Measurements from ENCODE around the gene MED27.

MED27 gene

DNA sequence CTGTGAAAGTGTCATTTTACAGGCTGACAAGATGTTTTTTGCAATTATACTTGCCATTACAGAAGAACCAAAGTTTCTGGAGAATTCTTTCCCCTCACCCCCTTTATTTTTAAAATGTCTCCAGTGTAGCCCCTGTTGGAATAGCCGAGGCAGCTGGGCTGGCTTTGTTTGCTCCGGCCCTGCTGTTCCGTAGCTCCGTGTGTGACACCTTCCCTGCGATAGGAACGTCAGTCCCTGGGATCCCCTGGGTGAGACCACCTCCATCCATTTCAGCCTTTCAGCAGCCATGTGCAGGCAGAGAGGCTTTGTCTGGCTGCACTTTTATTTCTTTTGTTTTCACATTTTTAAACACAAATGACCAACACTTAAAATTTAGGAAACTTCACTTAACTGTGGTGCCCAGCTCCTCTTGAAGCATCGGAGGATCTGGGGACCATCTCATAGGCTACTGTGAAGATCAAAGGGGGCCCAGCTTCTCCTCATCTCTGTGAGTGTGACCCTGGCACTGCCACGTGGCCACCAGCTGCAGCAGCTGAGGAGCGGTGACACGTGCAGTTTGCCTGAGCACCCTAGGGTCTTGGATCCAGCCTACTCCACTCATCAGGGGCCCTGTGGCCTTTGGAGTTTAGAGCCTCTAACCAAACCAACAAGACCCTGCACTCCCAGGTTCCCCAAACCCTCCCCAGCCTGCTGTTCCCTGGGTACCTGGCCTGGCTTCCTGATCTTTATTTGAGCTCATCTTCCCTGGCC is 214.0 kb downstream of the MED27 start:
- H3K9me3 Mint-ChIP-seq = no peaks in the 10 kb centered on the region

DNA sequence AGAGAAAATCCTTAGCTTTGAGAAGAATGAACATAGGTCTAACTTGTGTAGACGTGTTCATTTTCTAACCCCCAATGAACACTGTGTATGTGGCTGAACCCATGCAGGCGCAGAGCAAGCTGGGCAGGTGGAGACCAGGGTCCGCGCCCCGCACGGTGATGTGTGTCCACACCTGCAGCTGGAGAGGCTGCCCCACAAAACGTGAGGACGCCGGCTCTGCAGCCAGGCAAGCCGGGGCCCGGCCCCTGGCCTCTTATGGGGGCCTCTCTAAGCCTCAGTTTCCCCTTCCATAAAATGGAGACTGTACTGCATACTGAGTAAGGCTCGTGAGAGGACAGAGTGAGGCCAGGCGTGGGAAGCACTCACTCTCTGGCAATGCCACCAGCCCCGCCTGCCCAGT is 215.1 kb downstream of the MED27 start:
- Mint-ChIP-seq H3K4me1 (ENCODE audit: low read depth) (no peaks in the 10 kb centered on the region), H3K4me3 (no peak overlapping the region), H3K27ac (no peak overlapping the region), H3K36me3 (ENCODE audit: low read depth) (peaks cover 17% of the 10 kb centered on the region), H3K9me3 (no peaks in the 10 kb centered on the region), H3K27me3 (no peaks in the 10 kb centered on the region)

More for the DNA sequence above, 214.0 kb downstream of the MED27 start:
- no peak overlapping the region for H3K27ac Mint-ChIP-seq
- H3K4me3 Mint-ChIP-seq = no peak overlapping the region
- H3K4me1 Mint-ChIP-seq (ENCODE audit: low read depth) = no peaks in the 10 kb centered on the region
- H3K27me3 Mint-ChIP-seq = no peaks in the 10 kb centered on the region
- H3K36me3 Mint-ChIP-seq (ENCODE audit: low read depth) = peaks cover 9% of the 10 kb centered on the region

DNA sequence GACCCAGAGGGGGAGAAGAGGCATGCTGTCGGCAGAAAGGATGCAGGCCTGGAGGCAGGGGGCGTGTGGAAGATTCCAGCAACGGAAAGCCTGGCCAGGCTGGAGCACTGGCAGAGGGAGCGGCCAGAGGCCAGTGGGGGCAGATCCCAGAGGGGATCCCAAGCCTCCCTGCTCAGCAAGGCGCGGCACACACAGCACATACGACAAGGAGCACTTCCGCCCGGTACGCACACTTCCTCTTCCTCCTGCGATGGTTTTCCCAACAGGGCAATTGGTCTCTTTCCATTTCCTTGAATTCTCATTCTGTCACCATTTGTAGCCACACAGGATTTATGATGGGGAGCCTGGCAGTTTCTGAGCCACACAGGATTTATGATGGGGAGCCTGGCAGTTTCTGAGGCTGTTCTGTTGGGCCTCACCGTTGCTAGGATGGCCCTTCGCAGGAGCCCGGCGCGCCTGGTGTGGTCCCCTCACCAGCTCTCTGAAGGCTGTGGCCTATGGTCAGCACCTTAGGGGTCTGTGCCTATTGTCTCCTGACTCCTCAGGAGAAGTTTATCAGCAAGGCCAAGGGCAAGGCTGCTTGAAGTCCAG is 216.3 kb downstream of the MED27 start:
- H3K4me3 Mint-ChIP-seq = no peak overlapping the region
- peaks cover 19% of the 10 kb centered on the region for H3K36me3 Mint-ChIP-seq (ENCODE audit: low read depth)
- no peaks in the 10 kb centered on the region for H3K4me1 Mint-ChIP-seq (ENCODE audit: low read depth)
- H3K27ac Mint-ChIP-seq = no peak overlapping the region
- H3K27me3 Mint-ChIP-seq = no peaks in the 10 kb centered on the region
- no peaks in the 10 kb centered on the region for H3K9me3 Mint-ChIP-seq

DNA sequence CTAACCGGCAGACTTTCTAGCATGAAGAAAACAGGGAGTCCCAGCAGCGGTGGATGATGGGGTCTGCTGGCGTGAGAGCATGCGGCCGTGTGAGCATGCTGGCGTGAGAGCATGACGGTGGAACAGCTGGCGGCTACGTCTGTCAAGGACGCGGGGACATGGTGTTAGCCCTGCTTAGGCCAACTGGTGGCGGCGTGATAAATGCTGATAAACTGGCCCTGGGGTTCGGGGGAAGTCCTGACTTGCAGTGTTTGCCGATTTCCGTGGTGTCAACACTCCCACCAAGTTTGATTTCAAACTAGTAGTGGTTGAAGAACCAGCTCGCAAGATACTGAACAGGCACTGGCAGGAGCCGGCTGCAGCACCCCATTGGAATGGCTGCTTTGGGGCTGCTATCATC is 217.4 kb downstream of the MED27 start:
- Mint-ChIP-seq H3K27ac (no peak overlapping the region), H3K4me1 (ENCODE audit: low read depth) (no peaks in the 10 kb centered on the region), H3K27me3 (no peaks in the 10 kb centered on the region), H3K4me3 (no peak overlapping the region), H3K36me3 (ENCODE audit: low read depth) (peaks cover 19% of the 10 kb centered on the region), H3K9me3 (no peaks in the 10 kb centered on the region)

DNA sequence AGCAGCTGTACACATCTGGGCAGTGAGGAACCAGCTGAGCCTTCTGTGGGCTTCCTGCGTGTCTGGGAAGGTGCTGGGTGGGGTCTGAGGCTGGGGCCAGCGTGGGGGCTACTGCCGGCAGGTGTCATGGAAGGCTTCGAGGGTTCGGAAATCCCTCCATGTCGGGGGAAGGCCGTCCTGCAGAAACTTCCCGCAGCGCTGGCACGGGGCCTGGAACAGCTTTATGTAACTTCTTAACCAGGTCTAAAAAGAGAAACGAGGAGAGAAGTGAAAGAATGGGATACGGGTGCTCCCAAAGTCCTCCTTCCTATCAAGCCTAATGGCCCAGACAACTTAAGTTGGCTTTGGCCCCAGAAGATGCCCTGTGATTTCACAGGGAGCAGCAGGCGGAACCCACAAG is 219.2 kb downstream of the MED27 start:
- H3K27ac Mint-ChIP-seq = no peak overlapping the region
- no peaks in the 10 kb centered on the region for H3K9me3 Mint-ChIP-seq
- no peaks in the 10 kb centered on the region for H3K4me1 Mint-ChIP-seq (ENCODE audit: low read depth)
- no peaks in the 10 kb centered on the region for H3K27me3 Mint-ChIP-seq
- no peak overlapping the region for H3K4me3 Mint-ChIP-seq
- H3K36me3 Mint-ChIP-seq (ENCODE audit: low read depth) = peaks cover 19% of the 10 kb centered on the region

DNA sequence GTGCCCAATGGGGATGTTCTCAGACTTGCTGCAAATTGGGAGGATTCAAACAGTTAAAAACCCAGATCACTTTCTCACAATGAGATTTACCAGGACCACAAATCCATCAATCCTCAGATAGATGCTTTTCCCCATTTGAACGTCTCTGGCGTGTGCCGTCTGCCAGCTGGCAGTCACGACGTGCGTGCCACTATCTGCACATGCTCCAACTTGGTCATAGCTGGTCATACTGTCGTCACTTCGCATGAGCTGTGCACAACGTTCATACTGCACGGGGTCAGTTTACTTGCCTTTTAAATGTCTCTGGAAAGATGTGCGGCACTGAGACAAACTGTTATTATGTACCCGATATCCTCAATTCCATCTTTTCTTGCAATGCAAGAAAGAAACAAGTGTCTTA is 221.5 kb downstream of the MED27 start:
- H3K4me1 Mint-ChIP-seq (ENCODE audit: low read depth) = no peaks in the 10 kb centered on the region
- peaks cover 19% of the 10 kb centered on the region for H3K36me3 Mint-ChIP-seq (ENCODE audit: low read depth)
- H3K27ac Mint-ChIP-seq = no peak overlapping the region
- no peaks in the 10 kb centered on the region for H3K27me3 Mint-ChIP-seq
- no peaks in the 10 kb centered on the region for H3K9me3 Mint-ChIP-seq
- no peak overlapping the region for H3K4me3 Mint-ChIP-seq

DNA sequence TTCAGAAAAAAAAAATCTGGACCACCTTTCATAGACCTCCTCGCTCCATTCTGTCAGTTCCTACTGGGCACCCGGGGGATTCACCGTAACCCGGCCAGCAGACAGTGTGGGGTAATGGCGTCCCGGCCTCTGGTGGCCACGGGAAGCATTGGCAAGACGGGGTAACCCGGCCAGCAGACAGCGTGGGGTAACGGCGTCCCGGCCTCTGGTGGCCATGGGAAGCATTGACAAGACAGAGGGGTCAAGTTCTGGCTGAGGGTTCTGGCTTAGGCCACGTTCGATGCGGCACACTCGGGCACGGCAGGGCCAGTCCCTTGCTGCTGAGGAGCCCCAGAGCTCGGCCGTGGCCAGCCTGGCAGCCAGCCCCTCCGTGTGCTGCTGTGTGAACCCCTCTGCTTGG is 223.6 kb downstream of the MED27 start:
- Mint-ChIP-seq H3K36me3 (ENCODE audit: low read depth) (peaks cover 12% of the 10 kb centered on the region), H3K9me3 (no peaks in the 10 kb centered on the region), H3K4me1 (ENCODE audit: low read depth) (no peaks in the 10 kb centered on the region), H3K27ac (no peak overlapping the region), H3K4me3 (no peak overlapping the region), H3K27me3 (no peaks in the 10 kb centered on the region)

DNA sequence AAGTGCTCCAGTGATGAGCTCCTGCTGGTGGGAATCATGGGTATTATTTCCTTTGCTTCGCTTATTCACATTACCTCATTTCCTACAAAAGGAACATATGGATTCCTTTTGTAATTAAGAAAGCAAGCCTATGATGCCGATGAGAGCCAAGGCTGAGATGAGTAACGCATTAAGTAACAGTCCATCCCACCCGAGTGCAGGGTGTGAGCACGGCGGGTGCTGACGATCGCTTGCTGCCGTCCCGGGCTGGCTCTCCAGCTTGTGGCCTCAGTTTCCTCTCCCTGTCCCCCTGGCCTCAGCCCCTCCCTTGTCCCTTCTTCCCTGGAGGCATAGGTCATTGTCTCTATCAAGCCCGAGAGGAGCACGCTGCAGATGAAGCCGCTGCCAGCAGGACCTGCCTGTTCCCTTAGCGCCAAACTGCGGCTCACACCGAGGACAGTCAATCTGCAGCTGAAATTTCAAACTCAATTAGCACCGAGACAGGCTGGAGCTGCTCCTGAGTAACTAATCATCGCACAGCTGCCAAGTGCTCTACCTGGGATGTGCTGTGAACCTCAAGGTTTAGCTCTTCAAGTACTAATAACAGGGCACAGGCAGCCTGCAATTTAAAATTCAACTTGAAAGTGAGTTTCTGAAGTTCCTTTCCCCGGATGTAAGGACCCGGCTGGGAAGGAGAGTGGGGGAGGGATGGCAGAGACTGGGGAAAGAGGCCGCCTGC is 224.6 kb downstream of the MED27 start:
- no peaks in the 10 kb centered on the region for H3K27me3 Mint-ChIP-seq
- no peaks in the 10 kb centered on the region for H3K9me3 Mint-ChIP-seq
- no peak overlapping the region for H3K4me3 Mint-ChIP-seq
- peaks cover 7% of the 10 kb centered on the region for H3K36me3 Mint-ChIP-seq (ENCODE audit: low read depth)
- no peak overlapping the region for H3K27ac Mint-ChIP-seq
- H3K4me1 Mint-ChIP-seq (ENCODE audit: low read depth) = no peaks in the 10 kb centered on the region

DNA sequence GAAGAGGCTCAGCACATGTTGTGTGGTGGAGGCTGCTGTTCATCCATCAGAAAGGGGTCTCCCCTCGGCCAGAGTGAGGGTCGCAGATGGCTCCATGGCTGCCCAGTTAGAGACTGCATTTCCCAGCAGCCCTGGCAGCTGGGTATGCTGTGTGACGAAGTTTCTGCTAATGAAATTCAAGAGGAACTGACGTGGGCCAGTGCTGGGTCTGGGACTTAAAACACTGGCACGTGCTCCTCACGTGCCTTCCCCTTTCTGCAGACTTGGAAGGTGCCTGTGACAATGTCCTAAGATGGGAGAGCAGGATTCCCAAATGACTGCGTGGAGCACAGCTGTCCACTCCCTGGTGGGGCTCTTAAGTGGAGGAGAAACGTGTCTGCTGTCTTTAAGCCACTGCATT is 225.3 kb downstream of the MED27 start:
- Mint-ChIP-seq H3K4me3 (no peak overlapping the region), H3K27ac (no peak overlapping the region), H3K9me3 (no peaks in the 10 kb centered on the region), H3K36me3 (ENCODE audit: low read depth) (no peaks in the 10 kb centered on the region), H3K27me3 (no peaks in the 10 kb centered on the region), H3K4me1 (ENCODE audit: low read depth) (no peaks in the 10 kb centered on the region)

DNA sequence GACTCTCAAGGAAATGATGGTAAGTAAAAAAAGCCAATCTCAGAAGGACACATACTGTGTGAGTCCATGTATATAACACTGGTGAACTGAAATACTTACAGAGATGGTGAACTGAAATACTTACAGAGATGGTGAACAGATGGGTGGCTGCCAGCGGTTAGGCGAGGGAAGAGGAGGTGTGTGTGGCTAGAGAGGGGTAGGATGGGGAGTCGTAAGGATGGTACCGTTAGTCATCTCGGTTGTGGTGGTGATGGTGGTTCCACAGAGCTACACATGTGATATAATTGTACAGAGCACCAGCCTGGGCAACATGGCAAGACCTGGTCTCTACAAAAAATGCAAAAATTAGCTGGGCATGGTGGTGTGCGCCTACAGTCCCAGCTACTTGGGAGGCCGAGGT is 226.2 kb downstream of the MED27 start:
- Mint-ChIP-seq H3K27me3 (no peaks in the 10 kb centered on the region), H3K9me3 (no peaks in the 10 kb centered on the region), H3K4me1 (ENCODE audit: low read depth) (no peaks in the 10 kb centered on the region), H3K4me3 (no peak overlapping the region), H3K27ac (no peak overlapping the region), H3K36me3 (ENCODE audit: low read depth) (no peaks in the 10 kb centered on the region)

DNA sequence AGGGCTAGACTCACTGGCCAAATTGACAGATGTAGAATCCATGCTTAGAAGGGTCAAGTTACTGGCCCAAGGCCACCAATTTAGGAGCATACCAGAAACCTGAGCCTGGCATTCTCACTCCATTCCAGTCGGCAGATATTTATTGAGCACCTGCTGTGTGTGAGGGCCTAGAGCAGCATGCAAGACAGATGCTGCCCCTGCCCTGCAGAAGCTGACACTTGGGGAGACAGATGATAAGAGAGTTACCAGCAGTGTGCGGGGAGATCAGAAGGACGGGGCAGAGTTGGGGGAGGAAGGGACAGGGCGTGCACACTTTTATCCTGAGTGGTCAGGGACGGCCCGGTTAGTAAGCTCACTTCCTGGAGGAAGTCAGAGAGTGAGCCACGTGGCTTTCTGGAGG is 228.3 kb downstream of the MED27 start:
- Mint-ChIP-seq H3K4me3 (no peak overlapping the region), H3K27me3 (no peaks in the 10 kb centered on the region), H3K4me1 (ENCODE audit: low read depth) (no peaks in the 10 kb centered on the region), H3K36me3 (ENCODE audit: low read depth) (no peaks in the 10 kb centered on the region), H3K9me3 (no peaks in the 10 kb centered on the region), H3K27ac (no peak overlapping the region)

DNA sequence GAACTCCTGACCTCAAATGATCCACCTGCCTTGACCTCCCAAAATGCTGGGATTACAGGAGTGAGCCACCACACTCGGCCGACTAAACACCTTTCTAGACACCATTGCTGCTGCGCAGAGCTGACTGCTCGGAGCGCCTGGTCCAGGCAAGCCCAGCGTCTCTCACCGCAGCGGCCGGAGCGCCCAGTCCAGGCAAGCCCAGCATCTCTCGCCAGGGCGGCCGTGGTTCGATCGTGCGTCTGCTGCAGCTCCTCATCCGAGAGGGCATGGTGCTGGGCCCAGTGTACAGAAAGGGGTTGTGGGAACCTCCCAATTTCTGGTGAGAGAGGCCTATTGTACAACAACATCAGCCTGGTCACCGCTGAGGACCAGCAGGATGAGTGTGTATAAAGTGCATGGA is 230.3 kb downstream of the MED27 start:
- peaks cover 3% of the 10 kb centered on the region for H3K4me1 Mint-ChIP-seq (ENCODE audit: low read depth)
- H3K27me3 Mint-ChIP-seq = no peaks in the 10 kb centered on the region
- no peaks in the 10 kb centered on the region for H3K36me3 Mint-ChIP-seq (ENCODE audit: low read depth)
- no peaks in the 10 kb centered on the region for H3K9me3 Mint-ChIP-seq
- no peak overlapping the region for H3K27ac Mint-ChIP-seq
- H3K4me3 Mint-ChIP-seq = no peak overlapping the region

DNA sequence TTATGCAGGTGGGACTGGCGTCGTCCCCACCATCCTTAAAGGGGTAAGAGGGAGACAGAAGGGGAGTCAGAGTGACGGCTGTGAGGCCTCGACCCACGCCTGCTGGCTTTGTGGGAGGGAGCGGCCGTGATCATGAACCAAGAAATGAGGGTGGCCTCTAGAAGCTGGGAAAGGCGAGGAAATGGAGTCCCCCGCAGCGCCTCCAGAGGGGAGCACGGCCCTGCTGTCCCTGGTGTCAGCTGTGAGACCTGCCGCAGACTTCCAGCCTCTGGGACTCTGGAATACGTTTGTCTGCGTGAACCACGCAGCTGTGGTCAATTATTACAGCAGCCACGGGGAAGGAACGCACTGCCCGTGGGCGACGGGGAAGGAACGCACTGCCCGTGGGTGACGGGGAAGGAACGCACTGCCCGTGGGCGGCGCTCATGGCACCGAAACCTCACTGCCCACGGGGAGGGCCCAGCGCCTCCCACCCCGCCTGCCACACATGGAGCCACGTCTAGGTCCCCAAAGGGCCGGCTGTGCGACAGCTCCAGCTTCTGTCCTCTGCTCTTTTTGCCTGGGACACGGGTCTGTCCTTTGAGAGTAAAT is 231.0 kb downstream of the MED27 start:
- Mint-ChIP-seq H3K4me1 (ENCODE audit: low read depth) (peaks cover 3% of the 10 kb centered on the region), H3K27me3 (no peaks in the 10 kb centered on the region), H3K36me3 (ENCODE audit: low read depth) (no peaks in the 10 kb centered on the region), H3K9me3 (no peaks in the 10 kb centered on the region), H3K27ac (no peak overlapping the region), H3K4me3 (no peak overlapping the region)

DNA sequence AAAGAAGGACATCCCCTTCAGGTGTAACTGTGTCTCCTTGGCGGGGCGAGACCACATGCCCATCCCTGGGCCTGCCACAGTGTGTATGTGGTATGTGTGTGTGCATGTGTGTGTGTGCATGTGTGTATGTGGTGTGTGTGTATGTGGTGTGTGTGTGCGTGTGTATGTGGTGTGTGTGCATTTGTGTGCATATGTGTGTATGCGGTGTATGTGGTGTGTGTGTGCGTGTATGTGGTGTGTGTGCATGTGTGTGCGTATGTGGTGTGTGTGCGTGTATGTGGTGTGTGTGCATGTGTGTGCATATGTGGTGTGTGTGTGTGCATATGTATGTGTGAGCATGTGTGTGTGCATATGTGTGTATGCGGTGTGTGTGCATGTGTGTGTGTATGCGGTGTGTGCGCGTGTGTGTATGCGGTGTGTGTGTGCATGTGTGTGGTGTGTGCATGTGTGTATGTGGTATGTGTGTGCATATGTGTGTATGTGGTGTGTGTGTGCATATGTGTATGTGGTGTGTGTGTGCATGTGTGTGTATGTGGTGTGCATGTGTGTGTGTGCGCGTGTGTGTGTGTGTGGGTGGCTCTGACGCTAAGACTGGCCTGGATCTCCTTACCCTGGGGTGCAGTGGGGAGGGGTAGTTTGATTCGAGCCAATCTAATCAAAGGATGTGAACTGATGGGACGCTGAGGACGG is 231.9 kb downstream of the MED27 start:
- H3K36me3 Mint-ChIP-seq (ENCODE audit: low read depth) = no peaks in the 10 kb centered on the region
- no peak overlapping the region for H3K27ac Mint-ChIP-seq
- peaks cover 3% of the 10 kb centered on the region for H3K4me1 Mint-ChIP-seq (ENCODE audit: low read depth)
- H3K4me3 Mint-ChIP-seq = no peak overlapping the region
- H3K9me3 Mint-ChIP-seq = no peaks in the 10 kb centered on the region
- no peaks in the 10 kb centered on the region for H3K27me3 Mint-ChIP-seq
